ENCODE results near the gene ZNF335.
"Not testable (repeated sequence)": the region's sequence is repeated elsewhere in the genome, so short reads cannot be mapped to it uniquely, and the experiment has no call there.

Gene ZNF335

GRCh38 chr20:45931680-45932079 is 40.3 kb downstream of the ZNF335 start:
- DNase-seq = not testable (repeated sequence)

DNA sequence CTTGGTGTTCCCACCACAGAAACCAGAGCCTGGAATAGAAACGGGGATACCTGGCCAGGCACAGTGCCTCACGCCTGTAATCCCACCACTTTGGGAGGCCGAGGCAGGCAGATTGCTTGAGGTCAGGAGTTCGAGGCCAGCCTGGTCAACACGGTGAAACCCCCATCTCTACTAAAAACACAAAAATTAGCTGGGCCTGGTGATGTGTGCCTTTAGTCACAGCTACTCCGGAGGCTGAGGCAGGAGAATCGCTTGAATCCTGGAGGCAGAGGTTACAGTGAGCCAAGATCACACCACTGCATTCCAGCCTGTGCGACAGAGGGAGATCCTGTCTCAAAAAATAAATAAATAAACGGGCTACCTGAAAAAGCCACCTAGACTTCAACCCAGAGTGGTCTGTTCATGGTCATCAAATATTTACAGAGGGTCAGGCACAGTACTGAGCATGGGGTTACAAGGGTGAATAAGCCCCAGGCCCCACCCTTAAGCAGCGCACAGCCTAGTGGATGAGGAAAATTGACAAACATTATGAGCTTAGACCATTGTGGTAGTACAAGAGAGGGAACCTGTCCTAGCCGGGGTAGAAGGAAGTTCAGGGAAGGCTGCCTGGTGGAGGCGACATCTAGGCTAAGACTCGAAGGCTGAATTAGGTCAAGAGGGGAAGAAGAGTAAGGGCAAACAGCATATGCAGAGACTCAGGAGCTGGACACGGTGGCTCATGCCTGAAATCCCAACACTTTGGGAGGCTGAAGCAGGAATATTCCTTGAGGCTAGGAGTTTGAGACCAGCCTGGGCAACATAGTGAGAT is 44.7 kb downstream of the ZNF335 start:
- no peak for DNase-seq

- DNase-seq = no peak
Measured at GRCh38 chr20:45926731-45927070, 45.3 kb downstream of the ZNF335 start.

GRCh38 chr20:45925821-45926506 is 46.0 kb downstream of the ZNF335 start:
- no peak for DNase-seq

- DNase-seq = no peak
Measured at GRCh38 chr20:45924391-45925261, 47.4 kb downstream of the ZNF335 start.

- DNase-seq = no peak
Measured at GRCh38 chr20:45921337-45922189, 50.4 kb downstream of the ZNF335 start.

GRCh38 chr20:45920462-45921336 is 51.3 kb downstream of the ZNF335 start:
- DNase-seq = no peak

DNA sequence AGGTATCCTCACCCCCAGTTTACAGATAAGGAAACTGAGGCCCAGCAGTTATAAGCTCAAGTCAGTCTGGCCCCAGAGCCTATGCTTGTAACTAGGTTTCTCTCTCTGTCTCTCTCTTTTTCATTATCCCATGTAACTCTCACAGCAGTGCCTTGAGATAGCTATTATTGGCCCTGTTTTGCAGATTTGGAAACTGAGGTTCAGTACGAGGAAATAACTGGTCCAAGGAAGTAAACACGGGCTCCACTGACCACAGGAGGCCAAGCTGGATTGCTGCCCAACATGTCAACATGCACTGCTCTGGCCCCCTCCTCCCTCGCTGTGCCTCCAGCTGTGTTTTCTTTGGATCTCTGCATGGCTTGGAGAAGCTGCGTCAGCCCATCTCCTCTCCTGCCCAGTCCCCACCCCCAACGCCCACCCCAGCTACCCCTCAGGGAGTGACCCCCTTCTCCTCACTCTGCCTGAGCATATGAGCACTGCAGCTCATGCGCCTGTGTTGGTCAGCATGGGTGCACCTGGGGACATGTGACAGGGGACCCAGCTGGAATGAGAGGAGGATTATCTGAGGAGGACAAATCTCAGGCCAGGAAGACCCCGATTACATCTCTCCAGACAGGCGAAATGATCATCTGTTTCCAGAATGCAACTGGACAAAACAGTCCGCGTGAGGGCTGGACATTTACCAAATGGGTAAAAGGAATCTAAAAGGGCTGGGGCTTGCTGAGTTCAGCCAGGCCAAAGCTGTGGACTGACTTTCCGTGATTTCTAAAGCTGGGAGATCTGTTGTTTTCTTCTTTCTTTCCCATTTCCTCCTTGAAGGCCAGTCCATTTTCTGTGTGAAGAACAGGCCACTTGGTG is 52.2 kb downstream of the ZNF335 start:
- peak; percentile 3 for DNase-seq

- DNase-seq = no peak
Measured at GRCh38 chr20:45918779-45919537, 53.0 kb downstream of the ZNF335 start.

GRCh38 chr20:45918182-45918737 is 53.7 kb downstream of the ZNF335 start:
- DNase-seq = no peak

- DNase-seq = no peak
Measured at GRCh38 chr20:45917790-45918141, 54.2 kb downstream of the ZNF335 start.

DNA sequence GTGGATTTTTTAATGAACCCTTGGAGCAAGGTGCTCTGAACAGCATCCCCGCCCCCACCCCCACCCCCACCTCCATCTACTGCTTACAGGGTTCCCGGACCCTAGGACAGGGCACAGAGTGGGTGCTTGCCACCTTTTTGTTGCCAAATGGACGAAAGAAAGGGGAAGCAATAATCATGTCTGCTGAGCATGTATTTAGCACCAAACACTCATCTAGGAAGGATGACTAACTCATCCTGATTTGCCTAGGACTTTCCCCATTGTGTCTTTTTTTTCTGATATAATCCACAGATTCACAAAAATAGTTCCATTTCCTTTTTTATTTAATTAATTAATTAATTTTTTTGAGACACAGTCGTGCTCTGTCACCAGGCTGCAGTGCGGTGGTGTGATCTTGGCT is 58.9 kb downstream of the ZNF335 start:
- DNase-seq = no peak

- no peak for DNase-seq
Measured at GRCh38 chr20:45912344-45912682, 59.7 kb downstream of the ZNF335 start.

- no peak for DNase-seq
Measured at GRCh38 chr20:45911486-45912343, 60.3 kb downstream of the ZNF335 start, which contains the start of gene PLTP. PLTP (minus strand) TSS chr20:45912155; CDS start chr20:45911452, 703 bp downstream.

GRCh38 chr20:45910670-45911485 is 61.1 kb downstream of the ZNF335 start:
- DNase-seq = peak; percentile 54

DNA sequence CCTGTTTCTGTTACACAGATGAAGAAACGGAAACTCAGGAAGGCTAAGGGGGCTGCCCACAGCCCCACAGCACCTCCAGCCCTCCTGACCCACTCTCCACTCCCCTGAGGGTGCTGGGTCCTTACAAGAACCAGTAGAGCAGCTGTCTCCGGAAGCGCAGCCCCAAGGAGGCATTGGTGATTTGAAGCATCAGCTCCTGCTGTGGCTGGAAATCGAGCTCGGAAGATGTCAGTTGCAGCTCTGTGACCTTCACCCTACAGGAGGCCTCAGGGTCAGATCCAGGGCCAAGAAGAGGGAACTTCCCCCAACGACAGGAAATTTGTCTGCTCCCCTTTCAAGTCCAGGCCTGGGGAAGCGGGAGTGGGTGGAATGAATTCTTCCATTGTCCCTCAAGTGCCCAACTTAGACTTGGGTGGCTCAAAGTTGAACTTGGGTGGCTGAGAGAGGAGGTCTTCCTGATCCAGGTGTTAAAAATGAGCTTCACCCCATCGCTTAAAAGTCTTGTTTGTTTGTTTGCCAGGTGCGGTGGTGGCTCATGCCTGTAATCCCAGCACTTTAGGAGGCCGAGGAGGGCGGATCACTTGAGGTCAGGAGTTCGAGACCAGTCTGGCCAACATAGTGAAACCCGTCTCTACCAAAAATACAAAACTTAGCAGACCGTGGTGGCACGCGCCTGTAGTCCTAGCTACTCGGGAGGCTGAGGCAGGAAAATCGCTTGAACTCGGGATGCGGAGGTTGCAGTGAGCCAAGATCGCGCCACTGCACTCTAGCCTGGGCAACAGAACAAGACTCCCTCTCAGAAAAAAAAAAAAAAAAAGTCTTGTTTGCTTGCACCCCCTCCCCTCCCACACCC is 62.0 kb downstream of the ZNF335 start:
- DNase-seq = no peak

All from NCI-H774 (cell line).